Measurements from ENCODE around the gene CCDC201.
"Not testable (repeated sequence)": the region's sequence is repeated elsewhere in the genome, so short reads cannot be mapped to it uniquely, and the experiment has no call there.

CCDC201 gene

GRCh38 chr7:45872116-45873034, 507 bp downstream of the CCDC201 start:
- DNase-seq: no peak

- no peak for DNase-seq
Measured at GRCh38 chr7:45869426-45869825, 3.5 kb downstream of the CCDC201 start.

GRCh38 chr7:45867471-45867870, 5.4 kb downstream of the CCDC201 start:
- DNase-seq: no peak

- no peak for DNase-seq
Measured at GRCh38 chr7:45865594-45866410, 7.1 kb downstream of the CCDC201 start.

GRCh38 chr7:45863715-45864114, 9.2 kb downstream of the CCDC201 start:
- DNase-seq: no peak

- DNase-seq: not testable (repeated sequence)
Measured at GRCh38 chr7:45856888-45857287, 16.0 kb downstream of the CCDC201 start.

GRCh38 chr7:45855680-45856079, 17.2 kb downstream of the CCDC201 start:
- not testable (repeated sequence) for DNase-seq

- DNase-seq: not testable (repeated sequence)
Measured at GRCh38 chr7:45853491-45853890, 19.4 kb downstream of the CCDC201 start.

GRCh38 chr7:45852984-45853383, 19.9 kb downstream of the CCDC201 start:
- DNase-seq: not testable (repeated sequence)

- DNase-seq: not testable (repeated sequence)
Measured at GRCh38 chr7:45848734-45849133, 24.1 kb downstream of the CCDC201 start.

- not testable (repeated sequence) for DNase-seq
Measured at GRCh38 chr7:45846536-45846935, 26.3 kb downstream of the CCDC201 start.

- DNase-seq: not testable (repeated sequence)
Measured at GRCh38 chr7:45841926-45842717, 30.8 kb downstream of the CCDC201 start.

- DNase-seq: not testable (repeated sequence)
Measured at GRCh38 chr7:45838852-45839251, 34.0 kb downstream of the CCDC201 start.

GRCh38 chr7:45832433-45833177, 40.3 kb downstream of the CCDC201 start:
- not testable (repeated sequence) for DNase-seq

GRCh38 chr7:45829846-45830245, 43.0 kb downstream of the CCDC201 start:
- not testable (repeated sequence) for DNase-seq

- DNase-seq: not testable (repeated sequence)
Measured at GRCh38 chr7:45827731-45828130, 45.2 kb downstream of the CCDC201 start.

- DNase-seq: not testable (repeated sequence)
Measured at GRCh38 chr7:45826550-45826949, 46.3 kb downstream of the CCDC201 start.

GRCh38 chr7:45818763-45819162, 54.1 kb downstream of the CCDC201 start:
- DNase-seq: not testable (repeated sequence)

- DNase-seq: not testable (repeated sequence)
Measured at GRCh38 chr7:45817913-45818312, 55.0 kb downstream of the CCDC201 start.

GRCh38 chr7:45817016-45817415, 55.9 kb downstream of the CCDC201 start:
- not testable (repeated sequence) for DNase-seq

- not testable (repeated sequence) for DNase-seq
Measured at GRCh38 chr7:45814216-45815118, 58.4 kb downstream of the CCDC201 start.

Data from KG1 (cell line).